ENCODE measurements around the gene TRPM2. TPM values are rescaled to one million over a fixed set of nuclear protein-coding genes. Genes with fewer than 3 reads are reported as not detected.

Gene TRPM2
- total RNA-seq, 1 donor from 2014 or later, result 0.07 TPM

- peaks cover 2% of the 10 kb centered on the region for H3K36me3 Mint-ChIP-seq
- TF ChIP-seq, protein P1, sequence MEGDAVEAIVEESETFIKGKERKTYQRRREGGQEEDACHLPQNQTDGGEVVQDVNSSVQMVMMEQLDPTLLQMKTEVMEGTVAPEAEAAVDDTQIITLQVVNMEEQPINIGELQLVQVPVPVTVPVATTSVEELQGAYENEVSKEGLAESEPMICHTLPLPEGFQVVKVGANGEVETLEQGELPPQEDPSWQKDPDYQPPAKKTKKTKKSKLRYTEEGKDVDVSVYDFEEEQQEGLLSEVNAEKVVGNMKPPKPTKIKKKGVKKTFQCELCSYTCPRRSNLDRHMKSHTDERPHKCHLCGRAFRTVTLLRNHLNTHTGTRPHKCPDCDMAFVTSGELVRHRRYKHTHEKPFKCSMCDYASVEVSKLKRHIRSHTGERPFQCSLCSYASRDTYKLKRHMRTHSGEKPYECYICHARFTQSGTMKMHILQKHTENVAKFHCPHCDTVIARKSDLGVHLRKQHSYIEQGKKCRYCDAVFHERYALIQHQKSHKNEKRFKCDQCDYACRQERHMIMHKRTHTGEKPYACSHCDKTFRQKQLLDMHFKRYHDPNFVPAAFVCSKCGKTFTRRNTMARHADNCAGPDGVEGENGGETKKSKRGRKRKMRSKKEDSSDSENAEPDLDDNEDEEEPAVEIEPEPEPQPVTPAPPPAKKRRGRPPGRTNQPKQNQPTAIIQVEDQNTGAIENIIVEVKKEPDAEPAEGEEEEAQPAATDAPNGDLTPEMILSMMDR (conservative IDR thresholded peaks at IDR 0.05), result no peak
- H3K9me3 Mint-ChIP-seq, result no peaks in the 10 kb centered on the region
- no peak overlapping the region for H3K4me3 Mint-ChIP-seq
- H3K27me3 Mint-ChIP-seq, result no peaks in the 10 kb centered on the region
- DNase-seq (ENCODE audit: extremely low spot score, unreplicated experiment), result no peak
- H3K27ac Mint-ChIP-seq, result no peak overlapping the region
- H3K4me1 Mint-ChIP-seq (ENCODE audit: unreplicated experiment), result peaks cover 3% of the 10 kb centered on the region
These were observed 26.5 kb upstream of the TRPM2 start for GRCh38 chr21:44326716-44327602.

DNA sequence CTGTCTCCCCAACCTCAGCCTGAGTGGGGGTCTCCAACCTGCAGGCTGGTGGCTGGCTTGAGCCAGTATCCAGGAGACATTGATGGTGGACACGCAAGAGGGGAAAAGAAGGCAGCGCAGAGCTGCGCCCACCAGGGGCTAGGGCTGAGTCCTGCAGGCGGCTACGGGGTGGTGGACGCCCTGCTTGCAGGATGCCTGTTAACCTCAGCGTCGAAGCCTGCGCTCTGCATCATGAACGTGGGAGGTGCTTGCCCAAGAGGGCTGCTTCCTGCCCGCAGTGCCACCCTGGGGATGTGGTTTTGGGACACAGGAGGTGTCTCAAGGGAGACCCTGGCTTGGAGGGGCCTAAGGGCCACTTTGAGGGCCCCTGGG is 25.8 kb upstream of the TRPM2 start:
- Mint-ChIP-seq H3K27me3 (no peaks in the 10 kb centered on the region), H3K27ac (no peak overlapping the region), H3K9me3 (no peaks in the 10 kb centered on the region), H3K36me3 (peaks cover 3% of the 10 kb centered on the region), H3K4me3 (no peak overlapping the region), H3K4me1 (ENCODE audit: unreplicated experiment) (peaks cover 4% of the 10 kb centered on the region)
- TF ChIP-seq, protein P1 (conservative IDR thresholded peaks at IDR 0.05), result no peak
- no peak for DNase-seq (ENCODE audit: extremely low spot score, unreplicated experiment)

DNA sequence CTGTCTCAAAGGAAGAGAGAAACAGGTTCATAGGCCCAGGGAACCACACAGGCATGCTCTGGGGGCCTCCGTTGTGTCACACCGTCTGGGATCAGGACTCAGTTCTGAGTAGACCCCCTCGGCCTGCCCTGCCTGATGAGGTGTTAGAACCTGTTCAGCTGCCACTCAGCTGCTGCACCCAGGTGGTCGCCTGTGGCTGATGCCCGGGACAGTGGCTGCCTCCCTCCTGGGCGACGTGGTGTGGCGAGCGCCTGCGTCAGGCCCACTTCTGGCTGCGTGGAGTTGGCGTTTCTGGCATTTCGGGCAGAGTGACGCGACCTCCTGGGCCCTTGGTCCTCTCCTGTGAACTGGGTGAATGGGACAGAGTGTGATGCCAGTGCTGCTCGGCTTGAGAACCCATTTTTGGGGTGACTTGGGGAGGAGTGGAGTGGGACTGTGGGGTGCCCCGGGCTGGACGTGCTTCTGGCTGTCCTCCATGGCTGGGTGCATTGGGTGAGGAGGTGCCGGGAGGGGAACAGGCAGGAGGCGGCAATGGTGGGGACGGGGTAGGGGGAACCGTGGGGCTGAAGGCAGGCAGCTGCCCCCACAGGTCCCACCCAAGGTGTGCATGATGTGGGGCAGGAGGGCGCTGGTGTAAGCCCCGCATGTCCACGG is 25.1 kb upstream of the TRPM2 start:
- Mint-ChIP-seq H3K27me3 (no peaks in the 10 kb centered on the region), H3K4me3 (no peak overlapping the region), H3K27ac (peak overlapping the region; percentile 46), H3K9me3 (no peaks in the 10 kb centered on the region), H3K4me1 (ENCODE audit: unreplicated experiment) (peaks cover 4% of the 10 kb centered on the region), H3K36me3 (peaks cover 3% of the 10 kb centered on the region)
- no peak for DNase-seq (ENCODE audit: extremely low spot score, unreplicated experiment)
- TF ChIP-seq, protein P1 (conservative IDR thresholded peaks at IDR 0.05), result no peak

- H3K27ac Mint-ChIP-seq, result no peak overlapping the region
These were observed 24.1 kb upstream of the TRPM2 start for GRCh38 chr21:44329086-44329889.

More at GRCh38 chr21:44329086-44329889, 24.1 kb upstream of the TRPM2 start:
- H3K27me3 Mint-ChIP-seq, result no peaks in the 10 kb centered on the region
- H3K4me3 Mint-ChIP-seq, result no peak overlapping the region
- peaks cover 4% of the 10 kb centered on the region for H3K4me1 Mint-ChIP-seq (ENCODE audit: unreplicated experiment)
- no peak for DNase-seq (ENCODE audit: extremely low spot score, unreplicated experiment)
- H3K9me3 Mint-ChIP-seq, result no peaks in the 10 kb centered on the region
- H3K36me3 Mint-ChIP-seq, result peaks cover 3% of the 10 kb centered on the region
- TF ChIP-seq, protein P1 (conservative IDR thresholded peaks at IDR 0.05), result no peak
